Sigmoid colon (tissue), 3 donors: Measurements from ENCODE around the gene TENT4A.

Source experiments
- CTCF ChIP-seq, 4 experiments: fragments of 450-650 bp in 3 of 4; fragments of 200-600 bp in 1 of 4; IDR thresholded peaks; one replicate each; pipeline ENCODE4 v1.5.1; 2016 to 2019; ENCODE audit warnings: antibody characterized with exemption in 4 of 4, mild to moderate bottlenecking in 3 of 4, moderate library complexity in 2 of 4
- POLR2A ChIP-seq, 2 donors: fragments of 450-650 bp; IDR thresholded peaks; one replicate each; pipeline ENCODE4 v1.6.1; 2016; ENCODE audit warnings: antibody characterized with exemption in 2 of 2, mild to moderate bottlenecking in 2 of 2, moderate library complexity in 2 of 2

DNA sequence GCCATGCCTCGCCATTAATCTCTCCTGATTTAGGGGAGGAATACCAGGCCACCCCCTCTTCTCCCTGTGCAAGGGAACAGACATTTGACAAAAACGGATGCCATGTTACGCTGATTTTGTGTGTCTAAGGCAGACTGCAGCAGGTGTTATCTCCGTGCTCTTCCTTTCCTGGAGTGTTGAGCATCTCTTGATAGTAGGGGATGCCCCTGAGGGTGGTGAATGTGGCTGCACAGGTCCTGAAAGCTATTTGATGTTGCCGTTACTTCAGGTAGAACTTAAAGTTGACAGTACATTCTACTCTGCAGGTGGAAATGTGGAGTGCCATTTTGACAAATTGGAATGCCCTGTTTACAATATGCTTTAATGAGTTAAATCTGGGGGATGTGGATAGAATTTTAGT is 21.5 kb downstream of the TENT4A start:
- TF ChIP-seq POLR2A (IDR thresholded peaks at IDR 0.05) = no peak
- TF ChIP-seq CTCF (IDR thresholded peaks at IDR 0.05) = no peak
